ENCODE results near the gene SLC39A11.
A peak's percentile ranks its signal among the peaks of the same experiment; 100 is the strongest.

The SLC39A11 gene, protein sequence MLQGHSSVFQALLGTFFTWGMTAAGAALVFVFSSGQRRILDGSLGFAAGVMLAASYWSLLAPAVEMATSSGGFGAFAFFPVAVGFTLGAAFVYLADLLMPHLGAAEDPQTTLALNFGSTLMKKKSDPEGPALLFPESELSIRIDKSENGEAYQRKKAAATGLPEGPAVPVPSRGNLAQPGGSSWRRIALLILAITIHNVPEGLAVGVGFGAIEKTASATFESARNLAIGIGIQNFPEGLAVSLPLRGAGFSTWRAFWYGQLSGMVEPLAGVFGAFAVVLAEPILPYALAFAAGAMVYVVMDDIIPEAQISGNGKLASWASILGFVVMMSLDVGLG

DNA sequence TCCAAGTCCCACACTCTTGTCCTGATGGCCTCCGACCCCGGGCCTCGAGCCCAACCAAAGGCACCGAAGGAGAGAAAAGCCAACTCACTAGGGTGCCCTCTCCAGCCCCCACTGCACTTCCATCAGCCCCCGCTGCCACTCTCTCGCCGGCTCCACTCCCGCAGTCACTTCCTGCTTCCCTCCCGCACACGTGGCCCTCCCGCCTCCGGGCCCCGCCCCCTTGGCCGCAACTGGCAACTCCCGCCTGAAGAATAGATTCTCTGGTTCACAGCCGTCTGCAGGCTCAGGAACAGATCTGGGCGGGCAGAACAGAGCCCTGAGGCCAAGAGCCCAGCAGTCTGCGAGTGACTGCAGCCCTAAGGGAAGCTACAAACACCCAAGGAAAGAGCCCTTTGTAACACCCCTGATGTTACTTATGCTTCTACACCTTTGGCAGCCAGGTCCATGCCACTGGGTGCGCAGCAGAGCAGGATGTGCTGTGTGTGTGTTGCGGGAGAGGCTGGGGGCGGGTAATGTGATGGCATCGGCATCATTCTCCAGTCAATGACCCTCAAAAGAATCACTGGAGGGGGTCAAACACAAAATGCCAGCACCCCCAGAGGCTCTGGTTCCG, at the start of gene SLC39A11:
TSS of gene SLC39A11 (minus strand) at position 166 of the 613 bp plus-strand sequence. CDS start 3,924 bp downstream, outside the sequence.
- H3K4me3 ChIP-seq (replicated peaks; ENCODE audit: low read depth, low read length) = peak within 1 kb of the TSS; percentile 49
- peak; percentile 73 for DNase-seq (ENCODE audit: extremely low read depth, low read depth)
- no peak for TF ChIP-seq CTCF (IDR thresholded peaks at IDR 0.05; ENCODE audit: low read depth, low read length, missing control alignments)

DNA sequence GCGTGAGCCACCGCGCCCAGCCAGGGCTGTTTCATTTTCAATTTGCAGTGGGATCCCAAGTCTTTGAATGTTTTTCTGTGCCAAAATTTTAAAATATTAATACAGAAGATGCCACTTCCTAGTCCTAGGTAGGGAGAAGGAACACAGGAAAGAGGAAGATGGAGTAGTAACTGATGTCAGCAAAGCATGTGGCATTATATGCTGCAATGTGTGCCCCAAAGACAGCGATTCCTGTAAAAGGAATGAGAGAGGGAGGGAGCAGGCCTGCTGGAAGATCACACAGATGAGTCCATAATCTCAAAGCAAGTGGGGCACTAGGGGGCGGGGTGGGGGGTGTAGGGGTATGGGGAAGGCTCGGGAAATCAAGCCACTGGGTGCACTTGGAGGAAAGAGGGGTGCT, 48.9 kb upstream of the SLC39A11 start:
- TF ChIP-seq CTCF (IDR thresholded peaks at IDR 0.05; ENCODE audit: low read depth, low read length, missing control alignments) = no peak
- DNase-seq (ENCODE audit: extremely low read depth, low read depth) = no peak
- no peak overlapping the region for H3K4me3 ChIP-seq (replicated peaks; ENCODE audit: low read depth, low read length)

DNA sequence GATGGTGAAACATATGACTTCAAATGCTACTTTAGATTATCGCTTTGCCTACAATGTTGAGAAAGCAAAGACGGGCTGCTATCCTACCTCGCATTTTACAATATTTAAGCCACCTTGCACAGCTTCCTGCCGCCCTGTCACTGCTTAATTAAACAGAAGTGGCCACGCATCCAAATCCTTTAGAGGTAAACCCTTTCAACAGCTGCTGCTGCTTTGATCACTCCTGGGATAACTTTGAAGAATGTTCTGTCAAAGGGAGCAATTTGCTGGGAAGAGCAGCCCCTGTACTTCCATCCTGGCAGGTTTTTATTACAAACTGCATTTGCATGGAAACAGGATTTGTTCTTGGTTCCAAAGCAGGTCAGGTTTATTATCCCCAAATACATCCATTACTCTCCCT, 48.1 kb upstream of the SLC39A11 start:
- no peak for DNase-seq (ENCODE audit: extremely low read depth, low read depth)
- TF ChIP-seq CTCF (IDR thresholded peaks at IDR 0.05; ENCODE audit: low read depth, low read length, missing control alignments) = no peak
- H3K4me3 ChIP-seq (replicated peaks; ENCODE audit: low read depth, low read length) = no peak overlapping the region

DNA sequence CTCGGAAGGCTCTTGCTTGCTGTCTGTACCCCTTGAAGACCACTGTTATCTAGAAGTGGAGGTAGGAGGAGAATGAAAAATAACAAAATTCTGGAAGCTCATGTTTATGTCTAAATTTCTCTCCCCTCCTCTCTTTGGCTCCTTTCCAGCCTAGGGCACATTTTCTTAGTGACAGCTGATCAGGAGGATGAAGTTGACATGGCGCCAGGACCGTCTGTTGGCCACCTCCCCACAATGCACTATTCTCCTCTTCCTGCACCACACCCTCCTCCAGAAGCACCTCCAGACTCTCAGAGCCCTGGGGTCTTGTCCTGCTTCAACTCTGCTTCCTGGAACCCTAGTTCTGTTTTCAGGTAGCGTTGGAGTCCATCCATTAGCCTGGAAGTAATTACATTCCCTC, 46.8 kb upstream of the SLC39A11 start:
- TF ChIP-seq CTCF (IDR thresholded peaks at IDR 0.05; ENCODE audit: low read depth, low read length, missing control alignments) = no peak
- no peak overlapping the region for H3K4me3 ChIP-seq (replicated peaks; ENCODE audit: low read depth, low read length)
- DNase-seq (ENCODE audit: extremely low read depth, low read depth) = no peak

GRCh38 chr17:73138541-73139138, 46.2 kb upstream of the SLC39A11 start:
- no peak for DNase-seq (ENCODE audit: extremely low read depth, low read depth)
- H3K4me3 ChIP-seq (replicated peaks; ENCODE audit: low read depth, low read length) = no peak overlapping the region
- no peak for TF ChIP-seq CTCF (IDR thresholded peaks at IDR 0.05; ENCODE audit: low read depth, low read length, missing control alignments)

DNA sequence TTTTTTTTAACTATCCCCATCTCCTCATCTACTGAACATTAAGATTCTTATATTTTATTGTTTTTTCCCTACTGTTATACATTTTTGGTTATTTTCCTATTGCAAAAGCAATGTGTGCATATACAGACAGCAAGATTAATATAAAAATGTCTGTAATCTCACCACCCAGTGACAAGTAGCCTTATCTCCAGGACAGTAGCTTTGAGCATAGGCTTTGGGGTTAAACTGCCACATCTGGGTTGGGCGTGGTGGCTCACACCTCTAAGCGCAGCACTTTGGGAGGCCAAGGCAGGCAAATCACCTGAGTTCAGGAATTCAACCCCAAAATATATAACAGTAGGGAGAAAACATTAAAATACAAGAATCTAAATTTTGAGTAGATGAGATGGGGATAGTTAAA, 44.9 kb upstream of the SLC39A11 start:
- H3K4me3 ChIP-seq (replicated peaks; ENCODE audit: low read depth, low read length) = no peak overlapping the region
- no peak for TF ChIP-seq CTCF (IDR thresholded peaks at IDR 0.05; ENCODE audit: low read depth, low read length, missing control alignments)
- DNase-seq (ENCODE audit: extremely low read depth, low read depth) = no peak
